Neural cell (in vitro differentiated cells): ENCODE data around the gene BCL2. TPM values are rescaled to one million over a fixed set of nuclear protein-coding genes. Genes with fewer than 3 reads are reported as not detected.

ENCODE experiments used
- polyA plus RNA-seq: library from polyadenylated mRNA; depleted of rRNA; stranded (reverse); fragments of >200 nt; gene quantifications from 2 replicates; pipeline ENCODE4 v1.2.3, GENCODE V29; 2014
- small RNA-seq, 3 experiments: library from RNA; depleted of rRNA; stranded (forward); fragments of <200 nt; gene quantifications; one replicate each; pipeline ENCODE3, GENCODE V24; 2012

BCL2 gene
- polyA plus RNA-seq, 1 donor from 2014 or later = 3.4 TPM

Small RNA genes lying within 50 kb of the gene (small RNA-seq; reads per million reads assigned to genes)
- gene AC022726.1 = 0 reads per million in 3 experiments

Other genes starting within 250 kb of the BCL2 start
- 13.6 and 14.7 TPM in 2 replicates for gene KDSR, start 47.4 kb upstream of the BCL2 start, polyA plus RNA-seq
- 25.6 and 30.5 TPM in 2 replicates for gene VPS4B, start 102.7 kb upstream of the BCL2 start, polyA plus RNA-seq
- not detected in 2 replicates for gene SERPINB5, start 157.2 kb upstream of the BCL2 start, polyA plus RNA-seq
- not detected in 2 replicates for gene SERPINB12, start 222.6 kb upstream of the BCL2 start, polyA plus RNA-seq